Measurements from ENCODE around the gene CRK.
"Not testable (repeated sequence)": the region's sequence is repeated elsewhere in the genome, so short reads cannot be mapped to it uniquely, and the experiment has no call there.

Gene CRK

GRCh38 chr17:1379930-1380313 is 76.1 kb downstream of the CRK start:
- no peak for FAIRE-seq

GRCh38 chr17:1379208-1379929 is 76.7 kb downstream of the CRK start:
- no peak for FAIRE-seq

DNA sequence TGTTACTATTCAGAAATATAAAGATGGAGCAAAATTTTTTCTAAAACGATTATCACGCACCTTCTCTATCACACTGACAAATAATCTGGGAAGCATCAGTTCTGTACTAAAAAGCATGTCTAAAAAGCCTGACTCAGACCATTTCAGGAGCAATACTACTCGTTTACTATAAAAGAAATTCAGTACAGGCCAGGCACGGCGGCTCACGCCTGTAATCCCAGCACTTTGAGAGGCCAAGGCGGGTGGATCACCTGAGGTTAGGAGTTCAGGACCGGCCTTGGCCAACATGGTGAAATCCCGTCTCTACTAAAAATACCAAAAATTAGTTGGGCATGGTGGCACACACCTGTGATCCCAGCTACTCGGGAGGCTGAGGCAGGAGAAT is 77.6 kb downstream of the CRK start:
- not testable (repeated sequence) for FAIRE-seq

GRCh38 chr17:1377334-1377733 is 78.7 kb downstream of the CRK start:
- FAIRE-seq: no peak

DNA sequence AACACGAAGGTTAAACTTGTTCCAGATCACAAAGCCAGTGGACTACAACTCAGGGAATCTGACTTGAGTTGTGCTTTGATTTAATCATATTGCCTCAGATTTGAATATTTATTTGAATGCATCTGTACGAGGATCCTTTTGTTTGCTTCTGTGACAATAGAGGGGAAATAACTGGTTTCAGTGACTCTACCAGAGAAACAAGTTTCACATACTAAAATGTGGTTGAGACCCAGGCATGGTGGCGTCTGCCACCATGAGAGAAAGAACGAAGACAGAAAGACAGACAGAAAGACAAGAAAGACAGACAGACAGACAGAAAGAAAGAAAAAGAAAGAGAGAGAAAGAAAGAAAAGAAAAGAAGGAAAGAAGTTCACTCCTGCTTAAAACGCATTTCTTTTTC is 80.0 kb downstream of the CRK start:
- no peak for FAIRE-seq

DNA sequence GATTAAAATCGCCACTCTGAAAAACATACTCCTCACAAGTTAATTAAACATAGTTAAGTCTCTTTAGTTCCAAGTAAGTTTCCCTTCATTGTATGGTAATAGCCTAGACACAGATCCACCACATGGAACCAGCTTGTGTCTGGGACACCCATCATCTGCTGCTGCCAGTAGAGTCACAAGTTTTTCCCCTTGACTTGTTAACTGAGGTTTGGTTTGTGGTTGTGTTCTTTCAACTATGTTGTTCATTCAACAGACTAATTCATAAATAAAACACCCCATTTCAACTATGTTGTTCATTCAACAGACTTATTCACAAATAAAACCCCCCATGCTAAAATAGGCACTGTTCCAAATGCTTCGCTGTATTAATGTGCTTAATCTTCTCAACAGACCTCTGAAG is 80.4 kb downstream of the CRK start:
- FAIRE-seq: no peak

GRCh38 chr17:1374431-1375177 is 81.4 kb downstream of the CRK start:
- no peak for FAIRE-seq

DNA sequence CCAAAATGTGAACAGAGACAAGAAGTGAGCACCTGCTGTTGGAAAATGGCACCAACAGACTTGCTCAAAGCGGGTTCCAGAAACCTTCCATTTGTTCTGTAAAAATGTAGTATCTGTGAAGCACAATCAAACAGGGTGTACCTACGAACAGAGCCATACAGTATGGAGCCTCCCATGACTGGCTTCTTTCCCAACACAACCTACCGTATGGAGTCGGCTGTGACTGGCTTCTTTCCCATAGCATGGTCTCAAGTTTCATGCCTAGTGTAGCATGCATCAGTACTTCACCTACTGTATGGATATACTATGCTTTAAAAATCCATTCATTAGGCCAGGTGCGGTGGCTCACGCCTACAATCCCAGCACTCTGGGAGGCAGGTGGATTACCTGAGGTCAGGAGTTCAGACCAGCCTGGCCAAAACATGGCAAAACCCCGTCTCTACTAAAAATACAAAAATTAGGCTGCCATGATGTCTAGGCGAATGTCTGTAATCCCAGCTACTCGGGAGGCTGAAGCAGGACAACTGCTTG is 82.3 kb downstream of the CRK start:
- FAIRE-seq: no peak

DNA sequence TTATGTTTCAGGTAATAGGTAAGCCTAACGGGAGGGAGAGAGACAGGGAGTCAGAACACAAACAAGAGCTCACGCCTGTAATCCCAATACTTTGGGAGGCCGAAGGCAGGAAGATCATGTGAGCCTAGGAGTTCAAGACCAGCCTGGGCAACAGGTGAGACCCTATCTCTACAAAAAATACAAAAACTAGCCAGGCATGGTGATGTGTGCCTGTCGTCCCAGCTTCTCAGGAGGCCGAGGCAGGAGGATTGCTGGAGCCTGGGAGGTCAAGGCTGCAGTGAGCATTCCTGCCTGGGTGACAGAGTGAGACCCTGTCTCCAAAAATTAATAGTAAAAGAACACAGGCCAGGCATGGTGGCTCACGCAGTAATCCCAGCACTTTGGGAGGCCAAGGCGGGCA is 83.4 kb downstream of the CRK start:
- FAIRE-seq: no peak

- FAIRE-seq: no peak
Observed at GRCh38 chr17:1371893-1372590, 84.0 kb downstream of the CRK start.
